GM19043 (cell line): Measurements from ENCODE around the gene SH3RF3.

Experiments used
- ATAC-seq: cut with Tn5 transposase; IDR thresholded peaks from one replicate; pipeline ENCODE4 v1.9.1; 2021; ENCODE audit warnings: low read depth; ENCODE audit not compliant: unreplicated experiment

The SH3RF3 gene

GRCh38 chr2:109476641-109477441, 347.8 kb downstream of the SH3RF3 start:
- no peak for ATAC-seq

GRCh38 chr2:109478906-109479493, 350.0 kb downstream of the SH3RF3 start:
- no peak for ATAC-seq

GRCh38 chr2:109479804-109480203, 350.8 kb downstream of the SH3RF3 start:
- ATAC-seq, result no peak

GRCh38 chr2:109480486-109481195, 351.6 kb downstream of the SH3RF3 start:
- ATAC-seq, result no peak

GRCh38 chr2:109481196-109481555, 352.2 kb downstream of the SH3RF3 start:
- ATAC-seq, result no peak

DNA sequence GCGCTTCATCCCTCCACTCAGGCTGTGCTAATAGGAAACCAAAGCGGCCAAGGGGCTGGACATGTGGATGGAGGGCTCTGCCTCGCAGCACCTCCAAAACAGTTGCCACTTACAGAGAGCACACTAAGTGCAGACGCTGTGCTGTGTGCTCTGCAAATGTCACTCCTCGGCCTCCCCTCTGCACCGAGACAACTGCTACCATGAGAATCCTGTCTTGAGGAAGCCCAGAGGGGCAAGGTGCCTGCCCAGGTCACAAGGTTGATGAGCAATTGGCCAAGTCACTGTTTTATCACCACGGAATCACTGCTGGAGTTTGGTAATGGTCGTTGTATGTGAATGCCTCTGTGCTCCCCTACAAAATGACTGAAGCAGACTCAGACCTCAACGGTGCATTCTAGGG, 352.6 kb downstream of the SH3RF3 start:
- no peak for ATAC-seq

DNA sequence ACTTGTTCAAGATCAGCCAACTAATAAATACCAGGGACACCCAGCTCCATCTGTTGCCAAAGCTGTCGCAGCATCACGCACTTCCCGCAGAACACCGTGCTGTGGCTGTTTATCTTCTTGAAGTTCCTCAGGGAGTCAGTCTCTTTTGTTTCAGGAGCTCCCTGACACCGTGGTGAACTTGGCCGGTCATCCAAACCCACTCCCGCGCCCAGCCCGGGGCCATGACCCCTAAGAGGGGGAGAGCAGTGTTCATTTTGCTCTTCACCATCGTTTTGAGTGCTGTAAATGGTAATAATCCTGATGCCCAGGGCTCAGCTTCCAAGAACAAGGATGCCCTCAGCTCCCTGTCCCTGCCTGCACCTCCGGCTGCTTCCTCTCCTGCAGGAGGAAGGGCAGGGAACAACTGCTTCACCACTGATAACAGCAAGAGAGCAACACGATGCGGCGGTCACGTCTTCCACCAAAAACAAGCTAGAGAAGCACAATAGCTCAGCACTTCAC, 353.4 kb downstream of the SH3RF3 start:
- no peak for ATAC-seq

DNA sequence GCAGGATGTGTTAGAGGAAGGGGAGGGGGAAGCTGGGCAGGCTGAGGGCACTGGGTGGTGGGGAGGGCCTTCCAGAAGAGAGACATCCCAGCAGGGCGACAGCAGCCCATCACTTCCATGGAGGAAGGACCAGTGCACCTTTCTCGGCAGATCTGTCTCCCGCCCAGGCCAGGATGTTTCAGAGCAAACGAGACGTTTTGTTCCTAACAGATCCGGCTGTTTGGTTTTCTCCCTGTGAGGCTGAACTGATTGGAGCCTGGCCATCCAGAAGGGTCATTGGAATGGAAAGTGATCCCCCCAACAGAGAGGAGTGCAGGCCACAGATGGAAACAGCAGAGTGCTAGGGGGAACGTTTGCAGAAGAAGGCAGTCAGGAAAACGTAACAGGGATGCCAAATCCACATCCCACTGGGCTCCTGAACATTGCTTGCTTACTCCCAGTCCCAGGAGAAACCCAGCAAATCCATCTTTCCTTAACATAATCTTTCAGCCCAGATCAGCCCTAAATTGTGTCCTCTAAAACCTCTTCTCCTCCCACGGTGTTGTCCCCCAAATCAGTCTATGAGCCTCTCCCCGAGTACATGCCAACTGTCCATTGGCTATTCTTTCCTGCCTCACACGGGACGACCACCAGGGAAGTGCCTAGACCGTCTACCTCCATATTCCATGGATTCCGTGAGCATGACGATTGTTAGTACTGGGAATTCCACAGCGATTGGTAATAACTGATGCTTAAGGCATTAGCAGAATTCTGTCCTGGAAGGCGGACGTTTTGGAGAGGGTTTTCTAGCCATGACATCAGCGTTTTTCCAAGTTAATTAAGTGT, 357.9 kb downstream of the SH3RF3 start:
- no peak for ATAC-seq

- ATAC-seq, result no peak
Observed at GRCh38 chr2:109487536-109487869, 358.5 kb downstream of the SH3RF3 start.

- no peak for ATAC-seq
Observed at GRCh38 chr2:109487871-109488655, 359.1 kb downstream of the SH3RF3 start.

GRCh38 chr2:109489296-109489695, 360.3 kb downstream of the SH3RF3 start:
- no peak for ATAC-seq

DNA sequence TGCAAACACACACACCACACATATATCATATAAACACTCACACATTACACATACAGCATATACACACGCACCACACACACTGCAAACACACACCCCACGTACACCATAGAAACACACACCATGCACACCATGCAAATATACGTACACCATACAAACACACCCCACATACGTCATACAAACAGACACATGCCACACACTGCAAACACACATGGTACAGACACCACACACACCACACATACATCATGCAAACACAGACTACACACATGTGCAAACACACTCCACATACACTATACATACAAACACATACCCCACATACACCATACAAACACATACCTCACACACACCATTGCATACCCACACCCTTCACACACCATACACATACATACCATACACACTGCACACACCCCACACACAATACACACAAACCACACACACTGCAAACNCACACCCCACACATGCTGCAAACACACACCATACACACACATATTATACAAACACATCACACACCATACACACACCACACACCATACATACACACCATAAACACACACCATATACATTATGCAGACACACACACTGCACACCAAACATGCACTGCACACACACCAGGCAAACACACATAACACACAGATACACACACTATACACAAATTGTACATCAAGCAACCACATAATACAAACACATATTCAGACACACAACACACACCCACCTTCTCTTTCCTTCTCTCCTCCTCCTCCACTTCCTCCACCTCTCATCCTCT, 364.4 kb downstream of the SH3RF3 start:
- ATAC-seq, result no peak

DNA sequence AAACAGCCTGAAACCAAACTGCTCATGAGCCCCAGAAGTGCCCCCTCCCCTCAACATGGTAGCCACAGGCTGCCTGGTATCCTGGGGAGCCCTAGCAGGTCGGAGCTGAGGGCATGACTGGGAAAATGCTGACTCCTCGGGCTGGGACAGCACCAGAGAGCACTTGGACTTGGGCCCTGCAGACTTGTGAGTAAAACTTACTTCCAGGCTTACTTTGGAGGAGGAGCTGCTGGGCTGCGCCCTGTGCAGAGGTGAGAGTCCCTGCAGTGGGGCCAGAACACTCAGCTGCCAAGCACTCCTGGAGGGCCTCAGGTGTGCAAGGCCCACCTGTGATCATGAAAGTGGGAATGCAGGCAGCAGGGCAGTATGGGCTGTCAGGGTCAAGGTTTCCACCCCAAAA, 365.3 kb downstream of the SH3RF3 start:
- no peak for ATAC-seq

DNA sequence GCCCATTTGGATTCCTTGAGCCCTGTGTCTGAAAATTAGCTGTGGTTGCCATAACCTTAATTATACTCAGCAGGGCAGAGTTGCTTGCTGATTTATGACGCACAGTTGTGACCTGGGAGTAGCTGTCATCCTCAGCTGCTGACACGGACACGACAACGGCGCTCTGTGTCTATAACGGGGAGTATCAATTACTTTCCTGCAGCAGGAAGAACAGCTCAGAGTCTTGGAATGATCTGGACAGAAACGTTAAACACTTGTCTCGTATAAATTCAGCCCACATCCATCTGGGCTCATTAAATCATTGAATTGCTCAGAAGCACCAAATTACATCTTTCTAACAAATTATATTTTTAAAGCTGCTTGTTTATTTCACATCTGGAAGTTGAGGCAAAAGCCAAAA, 368.5 kb downstream of the SH3RF3 start:
- no peak for ATAC-seq

- no peak for ATAC-seq
Observed at GRCh38 chr2:109497911-109498870, 369.2 kb downstream of the SH3RF3 start.

- ATAC-seq, result no peak
Observed at GRCh38 chr2:109498906-109499305, 369.9 kb downstream of the SH3RF3 start.

- no peak for ATAC-seq
Observed at GRCh38 chr2:109499566-109499965, 370.6 kb downstream of the SH3RF3 start.

DNA sequence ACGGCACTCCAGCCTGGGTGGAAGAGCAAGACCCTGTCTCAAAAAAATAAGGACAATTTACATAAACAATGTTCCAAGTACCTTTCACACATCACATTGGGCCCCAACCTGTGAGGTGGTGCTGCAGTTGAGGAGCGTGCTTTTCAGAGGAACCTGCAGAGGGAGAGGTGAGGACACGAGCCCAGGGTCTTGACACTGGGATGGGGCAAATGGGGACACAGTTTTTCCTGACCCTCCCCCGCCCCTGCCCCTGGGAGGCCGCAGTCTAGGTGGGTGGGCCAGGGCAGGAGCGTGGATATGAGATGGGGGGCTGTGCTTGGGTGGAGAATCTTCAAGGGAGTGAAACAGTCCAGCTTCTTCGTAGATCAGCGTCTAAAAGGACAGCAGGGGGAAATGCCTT, 371.9 kb downstream of the SH3RF3 start:
- ATAC-seq, result no peak
